ENCODE measurements around the gene SYNM.

DNA sequence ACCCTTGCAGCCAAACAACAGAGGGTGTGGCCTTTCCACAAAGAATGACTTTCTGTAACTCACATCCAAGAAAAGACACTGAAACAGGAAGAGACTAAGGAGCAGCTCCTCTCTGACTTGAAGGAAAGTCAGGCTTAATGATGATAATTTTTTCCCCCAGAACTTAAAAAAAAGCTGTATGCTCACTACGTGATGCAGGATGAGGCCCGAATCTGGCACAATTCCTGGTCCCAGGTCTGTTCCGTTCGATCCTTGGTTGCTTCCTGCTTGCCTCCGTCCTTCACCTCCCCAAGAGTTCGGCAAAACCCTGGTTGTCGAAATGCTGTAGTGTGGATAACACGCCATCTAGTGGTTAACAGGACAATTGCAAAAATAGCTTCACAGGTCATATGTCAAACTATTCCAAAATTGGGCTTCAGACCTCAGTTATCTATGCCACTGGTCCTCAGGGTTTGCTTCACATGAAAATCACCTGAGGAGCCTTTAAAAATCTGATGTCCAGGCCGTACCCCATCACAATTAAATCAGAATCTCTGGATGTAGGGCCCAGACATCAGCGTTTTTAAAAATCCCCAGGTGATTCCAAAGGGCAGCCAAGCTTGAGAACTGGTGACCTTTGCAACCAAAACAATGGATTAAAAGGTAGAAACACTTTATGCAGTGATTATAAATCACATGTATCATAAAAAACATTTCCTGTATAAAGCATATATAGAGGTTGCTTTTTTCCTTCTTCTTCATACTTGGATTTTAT, 28.1 kb upstream of the SYNM start:
- TF ChIP-seq, protein P1, sequence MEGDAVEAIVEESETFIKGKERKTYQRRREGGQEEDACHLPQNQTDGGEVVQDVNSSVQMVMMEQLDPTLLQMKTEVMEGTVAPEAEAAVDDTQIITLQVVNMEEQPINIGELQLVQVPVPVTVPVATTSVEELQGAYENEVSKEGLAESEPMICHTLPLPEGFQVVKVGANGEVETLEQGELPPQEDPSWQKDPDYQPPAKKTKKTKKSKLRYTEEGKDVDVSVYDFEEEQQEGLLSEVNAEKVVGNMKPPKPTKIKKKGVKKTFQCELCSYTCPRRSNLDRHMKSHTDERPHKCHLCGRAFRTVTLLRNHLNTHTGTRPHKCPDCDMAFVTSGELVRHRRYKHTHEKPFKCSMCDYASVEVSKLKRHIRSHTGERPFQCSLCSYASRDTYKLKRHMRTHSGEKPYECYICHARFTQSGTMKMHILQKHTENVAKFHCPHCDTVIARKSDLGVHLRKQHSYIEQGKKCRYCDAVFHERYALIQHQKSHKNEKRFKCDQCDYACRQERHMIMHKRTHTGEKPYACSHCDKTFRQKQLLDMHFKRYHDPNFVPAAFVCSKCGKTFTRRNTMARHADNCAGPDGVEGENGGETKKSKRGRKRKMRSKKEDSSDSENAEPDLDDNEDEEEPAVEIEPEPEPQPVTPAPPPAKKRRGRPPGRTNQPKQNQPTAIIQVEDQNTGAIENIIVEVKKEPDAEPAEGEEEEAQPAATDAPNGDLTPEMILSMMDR (IDR thresholded peaks at IDR 0.05), result peak; percentile 66 to 92 (median 88)
- no peak for TF ChIP-seq POLR2A (IDR thresholded peaks at IDR 0.05)

Data from body of pancreas (tissue), 4 donors.